SJCRH30 (cell line): ENCODE measurements around the gene C14orf119. TPM values are rescaled to one million over a fixed set of nuclear protein-coding genes. Genes with fewer than 3 reads are reported as not detected.

ENCODE experiments used
- DNase-seq, 2 experiments: peaks; one replicate each; pipeline ENCODE4 v3.0.0-alpha.2; 2015 to 2020
- H3K27ac ChIP-seq: fragments of 250-450 bp; sonication (Bioruptor Pico); 2 replicates; pipeline ENCODE4 v1.5.1; 2020; ENCODE audit warnings: mild to moderate bottlenecking, moderate library complexity
- H3K27me3 ChIP-seq: fragments of 250-450 bp; sonication (Bioruptor Pico); 2 replicates; pipeline ENCODE4 v1.5.1; 2020; ENCODE audit warnings: mild to moderate bottlenecking, moderate library complexity
- H3K36me3 ChIP-seq: fragments of 250-450 bp; sonication (Bioruptor Pico); 2 replicates; pipeline ENCODE4 v1.5.1; 2020; ENCODE audit warnings: mild to moderate bottlenecking, moderate library complexity
- H3K4me1 ChIP-seq: fragments of 250-450 bp; sonication (Bioruptor Pico); 2 replicates; pipeline ENCODE4 v1.5.1; 2020; ENCODE audit warnings: mild to moderate bottlenecking, moderate library complexity
- H3K4me3 ChIP-seq: fragments of 250-450 bp; sonication (Bioruptor Pico); 2 replicates; pipeline ENCODE4 v1.5.1; 2020; ENCODE audit warnings: mild to moderate bottlenecking, moderate library complexity
- H3K9me3 ChIP-seq: fragments of 250-450 bp; sonication (Bioruptor Pico); replicated peaks from 2 replicates; pipeline ENCODE4 v1.5.1; 2020; ENCODE audit warnings: mild to moderate bottlenecking, moderate library complexity
- total RNA-seq: library from RNA; depleted of rRNA; stranded (reverse); fragments of >200 nt; shearing (Covaris generic); gene quantifications from 2 replicates; pipeline ENCODE4 v1.2.3, GENCODE V29; 2014

Gene C14orf119
- total RNA-seq, 1 experiment from 2014 or later: 43.6 TPM

GRCh38 chr14:23069413-23069806 is 25.9 kb upstream of the C14orf119 start:
- Histone ChIP-seq H3K27me3 (no peaks in the 10 kb centered on the region), H3K4me3 (no peak overlapping the region), H3K36me3 (peaks cover 52% of the 10 kb centered on the region), H3K27ac (no peak overlapping the region), H3K9me3 (no peaks in the 10 kb centered on the region), H3K4me1 (peaks cover 15% of the 10 kb centered on the region)
- DNase-seq: no peak

- H3K27me3 ChIP-seq: no peaks in the 10 kb centered on the region
- no peak for DNase-seq
Measured at GRCh38 chr14:23070262-23071129, 24.8 kb upstream of the C14orf119 start.

GRCh38 chr14:23071244-23071920 is 23.9 kb upstream of the C14orf119 start:
- H3K27me3 ChIP-seq: no peaks in the 10 kb centered on the region
- peaks cover 15% of the 10 kb centered on the region for H3K4me1 ChIP-seq
- H3K36me3 ChIP-seq: peaks cover 50% of the 10 kb centered on the region
- peak; percentile 94 to 95 for DNase-seq
- peak overlapping the region; percentile 70 for H3K27ac ChIP-seq
- H3K9me3 ChIP-seq: no peaks in the 10 kb centered on the region
- peak overlapping the region; percentile 84 for H3K4me3 ChIP-seq

More at GRCh38 chr14:23070262-23071129, 24.8 kb upstream of the C14orf119 start:
- Histone ChIP-seq H3K27ac (peak overlapping the region; percentile 70), H3K9me3 (no peaks in the 10 kb centered on the region), H3K4me1 (peaks cover 15% of the 10 kb centered on the region), H3K36me3 (peaks cover 51% of the 10 kb centered on the region), H3K4me3 (peak overlapping the region; percentile 84)

GRCh38 chr14:23071921-23072539 is 23.3 kb upstream of the C14orf119 start:
- peak overlapping the region; percentile 70; the same call in 1 of the 2 replicates for H3K27ac ChIP-seq
- H3K4me1 ChIP-seq: peaks cover 15% of the 10 kb centered on the region
- H3K4me3 ChIP-seq: peak overlapping the region; percentile 84
- H3K9me3 ChIP-seq: no peaks in the 10 kb centered on the region
- no peaks in the 10 kb centered on the region for H3K27me3 ChIP-seq
- no peak for DNase-seq
- H3K36me3 ChIP-seq: peaks cover 50% of the 10 kb centered on the region

GRCh38 chr14:23074906-23075305 is 20.4 kb upstream of the C14orf119 start:
- no peaks in the 10 kb centered on the region for H3K27me3 ChIP-seq
- H3K27ac ChIP-seq: no peak overlapping the region
- no peak for DNase-seq
- H3K36me3 ChIP-seq: peaks cover 59% of the 10 kb centered on the region
- H3K4me1 ChIP-seq: peaks cover 12% of the 10 kb centered on the region
- no peak overlapping the region for H3K4me3 ChIP-seq
- H3K9me3 ChIP-seq: no peaks in the 10 kb centered on the region

- H3K9me3 ChIP-seq: no peaks in the 10 kb centered on the region
- no peaks in the 10 kb centered on the region for H3K27me3 ChIP-seq
- no peak overlapping the region for H3K27ac ChIP-seq
- H3K4me1 ChIP-seq: peaks cover 8% of the 10 kb centered on the region
- DNase-seq: peak in 1 of 2 experiments; percentile 65
- peaks cover 79% of the 10 kb centered on the region for H3K36me3 ChIP-seq
- H3K4me3 ChIP-seq: no peak overlapping the region
Measured at GRCh38 chr14:23076785-23077408, 18.4 kb upstream of the C14orf119 start.

GRCh38 chr14:23077962-23078361 is 17.3 kb upstream of the C14orf119 start:
- DNase-seq: no peak
- no peak overlapping the region for H3K4me3 ChIP-seq
- peaks cover 79% of the 10 kb centered on the region for H3K36me3 ChIP-seq
- H3K4me1 ChIP-seq: no peaks in the 10 kb centered on the region
- H3K27me3 ChIP-seq: no peaks in the 10 kb centered on the region
- no peaks in the 10 kb centered on the region for H3K9me3 ChIP-seq
- H3K27ac ChIP-seq: no peak overlapping the region

GRCh38 chr14:23078692-23079116 is 16.6 kb upstream of the C14orf119 start:
- no peak overlapping the region for H3K4me3 ChIP-seq
- no peaks in the 10 kb centered on the region for H3K4me1 ChIP-seq
- no peaks in the 10 kb centered on the region for H3K27me3 ChIP-seq
- DNase-seq: no peak
- H3K9me3 ChIP-seq: no peaks in the 10 kb centered on the region
- peaks cover 80% of the 10 kb centered on the region for H3K36me3 ChIP-seq
- H3K27ac ChIP-seq: no peak overlapping the region

GRCh38 chr14:23079716-23080115 is 15.6 kb upstream of the C14orf119 start:
- Histone ChIP-seq H3K4me3 (no peak overlapping the region), H3K36me3 (peaks cover 83% of the 10 kb centered on the region), H3K9me3 (no peaks in the 10 kb centered on the region), H3K27me3 (no peaks in the 10 kb centered on the region), H3K4me1 (no peaks in the 10 kb centered on the region), H3K27ac (no peak overlapping the region)
- DNase-seq: no peak

GRCh38 chr14:23080474-23080873 is 14.8 kb upstream of the C14orf119 start:
- Histone ChIP-seq H3K27ac (no peak overlapping the region), H3K9me3 (no peaks in the 10 kb centered on the region), H3K4me1 (no peaks in the 10 kb centered on the region), H3K4me3 (no peak overlapping the region), H3K36me3 (peaks cover 81% of the 10 kb centered on the region), H3K27me3 (no peaks in the 10 kb centered on the region)
- no peak for DNase-seq

- H3K27ac ChIP-seq: no peak overlapping the region
- H3K4me1 ChIP-seq: no peaks in the 10 kb centered on the region
- H3K9me3 ChIP-seq: no peaks in the 10 kb centered on the region
- H3K27me3 ChIP-seq: no peaks in the 10 kb centered on the region
- peaks cover 78% of the 10 kb centered on the region for H3K36me3 ChIP-seq
- DNase-seq: no peak
- H3K4me3 ChIP-seq: no peak overlapping the region
Measured at GRCh38 chr14:23085458-23085857, 9.8 kb upstream of the C14orf119 start.

- H3K4me1 ChIP-seq: no peaks in the 10 kb centered on the region
- DNase-seq: no peak
- peaks cover 70% of the 10 kb centered on the region for H3K36me3 ChIP-seq
- no peaks in the 10 kb centered on the region for H3K27me3 ChIP-seq
- no peak overlapping the region for H3K27ac ChIP-seq
- H3K4me3 ChIP-seq: no peak overlapping the region
- H3K9me3 ChIP-seq: no peaks in the 10 kb centered on the region
Measured at GRCh38 chr14:23086565-23086964, 8.7 kb upstream of the C14orf119 start.

GRCh38 chr14:23089498-23090253 is 5.6 kb upstream of the C14orf119 start:
- H3K4me3 ChIP-seq: no peak overlapping the region
- H3K36me3 ChIP-seq: peaks cover 64% of the 10 kb centered on the region
- H3K9me3 ChIP-seq: no peaks in the 10 kb centered on the region
- H3K27ac ChIP-seq: no peak overlapping the region
- DNase-seq: no peak
- peaks cover 2% of the 10 kb centered on the region; the same call in 1 of the 2 replicates for H3K4me1 ChIP-seq
- no peaks in the 10 kb centered on the region for H3K27me3 ChIP-seq

GRCh38 chr14:23090254-23090636 is 5.1 kb upstream of the C14orf119 start:
- no peaks in the 10 kb centered on the region for H3K9me3 ChIP-seq
- no peak overlapping the region for H3K27ac ChIP-seq
- H3K4me1 ChIP-seq: peaks cover 2% of the 10 kb centered on the region; the same call in 1 of the 2 replicates
- H3K4me3 ChIP-seq: no peak overlapping the region
- peaks cover 62% of the 10 kb centered on the region for H3K36me3 ChIP-seq
- no peak for DNase-seq
- no peaks in the 10 kb centered on the region for H3K27me3 ChIP-seq
